GM23338 (cell line): ENCODE measurements around the gene C4BPA. TPM values are rescaled to one million over a fixed set of nuclear protein-coding genes. Genes with fewer than 3 reads are reported as not detected.

Experiments
- ATAC-seq: fragments of 200-7000 bp; cut with Tn5 transposase; 3 replicates; pipeline ENCODE4 v1.9.1; 2020
- DNase-seq: peaks from one replicate; pipeline ENCODE4 v3.0.0-alpha.2; 2015; ENCODE audit warnings: low spot score
- H2AFZ ChIP-seq: fragments of 200-600 bp; sonication (generic); 2 replicates; pipeline ENCODE4 v1.8.0; 2016; ENCODE audit warnings: antibody characterized with exemption, mild to moderate bottlenecking, moderate library complexity
- H3F3A ChIP-seq: fragments of 200-600 bp; sonication (generic); replicated peaks from 2 replicates; pipeline ENCODE4 v1.8.0; 2017; ENCODE audit warnings: antibody characterized with exemption, mixed run types, low read depth
- H3K27ac ChIP-seq: fragments of 200-600 bp; sonication (generic); 2 replicates; pipeline ENCODE4 v1.6.1; 2016; ENCODE audit warnings: low read depth
- H3K27me3 ChIP-seq: fragments of 200-600 bp; sonication (generic); 2 replicates; pipeline ENCODE4 v1.8.0; 2016; ENCODE audit warnings: mild to moderate bottlenecking, mixed run types, moderate library complexity; ENCODE audit not compliant: insufficient read depth
- H3K36me3 ChIP-seq: fragments of 200-600 bp; sonication (generic); 2 replicates; pipeline ENCODE4 v1.8.0; 2016; ENCODE audit warnings: mild to moderate bottlenecking; ENCODE audit not compliant: insufficient read depth
- H3K4me1 ChIP-seq: fragments of 200-600 bp; sonication (generic); 2 replicates; pipeline ENCODE4 v1.8.0; 2016; ENCODE audit warnings: mild to moderate bottlenecking, moderate library complexity; ENCODE audit not compliant: insufficient read depth
- H3K4me2 ChIP-seq: fragments of 200-600 bp; sonication (generic); 2 replicates; pipeline ENCODE4 v1.7.1; 2017; ENCODE audit warnings: mixed run types
- H3K4me3 ChIP-seq: fragments of 200-600 bp; sonication (generic); 2 replicates; pipeline ENCODE4 v1.6.1; 2016; ENCODE audit warnings: mixed run types
- H3K79me2 ChIP-seq: fragments of 200-600 bp; sonication (generic); replicated peaks from 2 replicates; pipeline ENCODE4 v1.8.0; 2017; ENCODE audit warnings: mild to moderate bottlenecking; ENCODE audit not compliant: insufficient read depth
- H3K9me2 ChIP-seq: fragments of 200-600 bp; sonication (generic); 2 replicates; pipeline ENCODE4 v1.8.0; 2017; ENCODE audit not compliant: insufficient read depth
- H4K20me1 ChIP-seq: fragments of 200-600 bp; sonication (generic); replicated peaks from 2 replicates; pipeline ENCODE4 v1.8.0; 2017; ENCODE audit warnings: mild to moderate bottlenecking; ENCODE audit not compliant: insufficient read depth
- H3K27ac Mint-ChIP-seq: 2 replicates; pipeline ENCODE4 v1.8.0; 2020; ENCODE audit warnings: inconsistent platforms, mild to moderate bottlenecking, moderate library complexity, mixed read lengths
- H3K27me3 Mint-ChIP-seq: 3 replicates; pipeline ENCODE4 v1.8.0; 2022; ENCODE audit warnings: low read depth, mild to moderate bottlenecking, moderate library complexity, mixed read lengths, inconsistent platforms; ENCODE audit not compliant: insufficient read depth, poor library complexity
- H3K36me3 Mint-ChIP-seq: 3 replicates; pipeline ENCODE4 v1.8.0; 2021; ENCODE audit warnings: low read depth, mild to moderate bottlenecking, inconsistent platforms, moderate library complexity, mixed read lengths
- H3K4me1 Mint-ChIP-seq: 3 replicates; pipeline ENCODE4 v1.8.0; 2020; ENCODE audit warnings: mild to moderate bottlenecking, inconsistent platforms, mixed read lengths
- H3K4me3 Mint-ChIP-seq: 3 replicates; pipeline ENCODE4 v1.8.0; 2021; ENCODE audit warnings: moderate library complexity, mild to moderate bottlenecking, inconsistent platforms, mixed read lengths
- H3K9me3 Mint-ChIP-seq: 3 replicates; pipeline ENCODE4 v1.8.0; 2020; ENCODE audit warnings: moderate library complexity, mild to moderate bottlenecking, inconsistent platforms, mixed read lengths
- CREB1 ChIP-seq: fragments of 250-450 bp; sonication (Bioruptor Pico); IDR thresholded peaks from 2 replicates; pipeline ENCODE4 v1.5.0; 2020; ENCODE audit warnings: low read depth, mild to moderate bottlenecking, moderate library complexity
- EZH2 ChIP-seq: fragments of 200-600 bp; sonication (generic); IDR thresholded peaks from one replicate; pipeline ENCODE4 v1.8.0; 2017; ENCODE audit warnings: antibody characterized with exemption, mild to moderate bottlenecking, low read depth; ENCODE audit not compliant: unreplicated experiment
- EZH2phosphoT487 ChIP-seq: fragments of 200-600 bp; sonication (generic); IDR thresholded peaks from one replicate; pipeline ENCODE4 v1.8.1; 2018; ENCODE audit warnings: antibody characterized with exemption; ENCODE audit not compliant: unreplicated experiment
- JUNB ChIP-seq: IDR thresholded peaks from one replicate; pipeline ENCODE4 v1.6.1; 2016; ENCODE audit warnings: antibody characterized with exemption; ENCODE audit not compliant: unreplicated experiment
- NANOG ChIP-seq: IDR thresholded peaks from 2 replicates; pipeline ENCODE4 v1.6.1; 2016; ENCODE audit warnings: antibody characterized with exemption, borderline replicate concordance
- POLR2AphosphoS5 ChIP-seq: IDR thresholded peaks from 2 replicates; pipeline ENCODE4 v1.6.1; 2016; ENCODE audit warnings: antibody characterized with exemption, low read depth
- STAT1 ChIP-seq: IDR thresholded peaks from one replicate; pipeline ENCODE4 v1.6.1; 2016; ENCODE audit warnings: antibody characterized with exemption; ENCODE audit not compliant: unreplicated experiment
- ZNF114 ChIP-seq: fragments of 250-450 bp; sonication (Bioruptor Pico); IDR thresholded peaks from 2 replicates; pipeline ENCODE4 v1.5.0; 2020; ENCODE audit warnings: mild to moderate bottlenecking, moderate library complexity
- ZNF331 ChIP-seq: fragments of 250-450 bp; sonication (Bioruptor Pico); IDR thresholded peaks from 2 replicates; pipeline ENCODE4 v1.5.0; 2020; ENCODE audit warnings: low read depth, mild to moderate bottlenecking, moderate library complexity
- long read RNA-seq: library from polyadenylated mRNA; unstranded; transcript quantifications from one replicate; pipeline ENCODE4 v2.0.0, GENCODE V29; 2020; ENCODE audit not compliant: unreplicated experiment
- polyA plus RNA-seq: library from polyadenylated mRNA; unstranded; fragments of >200 nt; fragmentation: Nextera tagmentation; extraction: Ambion mirVana; gene quantifications from 2 replicates; pipeline ENCODE4 v1.2.1, GENCODE V29; 2016
- total RNA-seq: library from RNA; depleted of rRNA; stranded (reverse); fragments of >200 nt; shearing (Covaris generic); gene quantifications from 2 replicates; pipeline ENCODE4 v1.2.3, GENCODE V29; 2014; rRNA removed
- TF ChIP-seq, protein P1 (sequence below), 2 experiments: fragments of 200-600 bp in 1 of 2; sonication (generic) in 1 of 2; conservative IDR thresholded peaks; 2 replicates each; pipeline versions ENCODE4 v1.5.1 to v1.6.1; 2016 to 2017; ENCODE audit warnings: antibody characterized with exemption in 2 of 2, low read depth in 2 of 2, mild to moderate bottlenecking in 2 of 2, moderate library complexity in 1 of 2
- TF ChIP-seq, protein P2 (sequence below): IDR thresholded peaks from 2 replicates; pipeline ENCODE4 v1.6.1; 2016; ENCODE audit warnings: antibody characterized with exemption
- TF ChIP-seq, protein P3 (sequence below): IDR thresholded peaks from one replicate; pipeline ENCODE4 v1.6.1; 2018; ENCODE audit warnings: antibody characterized with exemption; ENCODE audit not compliant: unreplicated experiment
- TF ChIP-seq, protein P4 (sequence below): fragments of 250-450 bp; sonication (Bioruptor Pico); IDR thresholded peaks from 2 replicates; pipeline ENCODE4 v1.5.0; 2020; ENCODE audit warnings: mild to moderate bottlenecking, moderate library complexity

Gene C4BPA
- not detected in 2 replicates for total RNA-seq
- polyA plus RNA-seq, result not detected in 2 replicates
- long read RNA-seq, result 0 reads

DNA sequence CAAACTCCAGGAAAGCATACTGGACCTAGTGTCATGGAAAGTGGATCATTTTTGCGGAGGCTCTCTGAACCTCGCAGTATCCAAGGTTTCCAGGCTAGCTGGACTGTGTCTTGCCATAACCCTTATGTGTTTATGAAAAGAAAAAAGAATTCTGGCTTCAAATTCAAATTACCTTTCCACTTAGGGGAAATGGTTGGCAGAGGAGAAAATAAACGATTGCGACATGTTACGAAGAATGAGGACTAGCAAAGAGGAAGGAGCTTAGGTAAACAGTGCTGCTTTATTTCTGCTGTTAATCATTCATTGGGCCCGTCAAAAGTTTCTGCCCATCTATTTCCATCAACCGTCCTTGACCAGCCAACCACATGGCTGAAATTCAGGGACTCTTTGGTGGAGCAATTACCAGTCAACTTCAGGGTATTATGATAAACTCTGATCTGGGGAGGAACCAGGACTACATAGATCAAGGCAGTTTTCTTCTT lies at the start of gene C4BPA:
Gene C4BPA, plus strand, starts transcription at position 342 of the 482 bp plus-strand sequence. CDS start 8,793 bp downstream, outside the sequence.
- H3K27me3 Mint-ChIP-seq, result peaks cover 2% of the 10 kb centered on the region
- ATAC-seq, result no peak
- Histone ChIP-seq H3K36me3 (no peaks in the 10 kb centered on the region), H3K4me3 (no peak within 1 kb of the TSS), H2AFZ (no peak within 1 kb of the TSS), H3K27ac (no peak within 1 kb of the TSS), H3K79me2 (no peaks in the 10 kb centered on the region), H3K4me2 (no peak within 1 kb of the TSS), H3K9me2 (peaks cover 23% of the 10 kb centered on the region), H3K27me3 (no peaks in the 10 kb centered on the region), H3F3A (no peaks in the 10 kb centered on the region), H3K4me1 (peaks cover 6% of the 10 kb centered on the region), H4K20me1 (no peaks in the 10 kb centered on the region)
- H3K27ac Mint-ChIP-seq, result no peak within 1 kb of the TSS
- peaks cover 12% of the 10 kb centered on the region for H3K9me3 Mint-ChIP-seq
- no peak for DNase-seq
- H3K4me3 Mint-ChIP-seq, result no peak within 1 kb of the TSS
- peaks cover 3% of the 10 kb centered on the region; the same call in 2 of the 3 replicates for H3K36me3 Mint-ChIP-seq
- no peak for TF ChIP-seq STAT1
- no peak for TF ChIP-seq CREB1 (CRISPR knock-in tag)
- no peak for TF ChIP-seq ZNF331 (CRISPR knock-in tag)
- TF ChIP-seq, protein P1, sequence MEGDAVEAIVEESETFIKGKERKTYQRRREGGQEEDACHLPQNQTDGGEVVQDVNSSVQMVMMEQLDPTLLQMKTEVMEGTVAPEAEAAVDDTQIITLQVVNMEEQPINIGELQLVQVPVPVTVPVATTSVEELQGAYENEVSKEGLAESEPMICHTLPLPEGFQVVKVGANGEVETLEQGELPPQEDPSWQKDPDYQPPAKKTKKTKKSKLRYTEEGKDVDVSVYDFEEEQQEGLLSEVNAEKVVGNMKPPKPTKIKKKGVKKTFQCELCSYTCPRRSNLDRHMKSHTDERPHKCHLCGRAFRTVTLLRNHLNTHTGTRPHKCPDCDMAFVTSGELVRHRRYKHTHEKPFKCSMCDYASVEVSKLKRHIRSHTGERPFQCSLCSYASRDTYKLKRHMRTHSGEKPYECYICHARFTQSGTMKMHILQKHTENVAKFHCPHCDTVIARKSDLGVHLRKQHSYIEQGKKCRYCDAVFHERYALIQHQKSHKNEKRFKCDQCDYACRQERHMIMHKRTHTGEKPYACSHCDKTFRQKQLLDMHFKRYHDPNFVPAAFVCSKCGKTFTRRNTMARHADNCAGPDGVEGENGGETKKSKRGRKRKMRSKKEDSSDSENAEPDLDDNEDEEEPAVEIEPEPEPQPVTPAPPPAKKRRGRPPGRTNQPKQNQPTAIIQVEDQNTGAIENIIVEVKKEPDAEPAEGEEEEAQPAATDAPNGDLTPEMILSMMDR (conservative IDR thresholded peaks at IDR 0.05; ENCODE audit: low read depth in 2 of 2), result no peak
- TF ChIP-seq EZH2phosphoT487, result no peak
- TF ChIP-seq POLR2AphosphoS5, result no peak
- TF ChIP-seq, protein P2, sequence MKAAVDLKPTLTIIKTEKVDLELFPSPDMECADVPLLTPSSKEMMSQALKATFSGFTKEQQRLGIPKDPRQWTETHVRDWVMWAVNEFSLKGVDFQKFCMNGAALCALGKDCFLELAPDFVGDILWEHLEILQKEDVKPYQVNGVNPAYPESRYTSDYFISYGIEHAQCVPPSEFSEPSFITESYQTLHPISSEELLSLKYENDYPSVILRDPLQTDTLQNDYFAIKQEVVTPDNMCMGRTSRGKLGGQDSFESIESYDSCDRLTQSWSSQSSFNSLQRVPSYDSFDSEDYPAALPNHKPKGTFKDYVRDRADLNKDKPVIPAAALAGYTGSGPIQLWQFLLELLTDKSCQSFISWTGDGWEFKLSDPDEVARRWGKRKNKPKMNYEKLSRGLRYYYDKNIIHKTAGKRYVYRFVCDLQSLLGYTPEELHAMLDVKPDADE, result no peak
- no peak for TF ChIP-seq EZH2
- no peak for TF ChIP-seq NANOG
- TF ChIP-seq, protein P3, sequence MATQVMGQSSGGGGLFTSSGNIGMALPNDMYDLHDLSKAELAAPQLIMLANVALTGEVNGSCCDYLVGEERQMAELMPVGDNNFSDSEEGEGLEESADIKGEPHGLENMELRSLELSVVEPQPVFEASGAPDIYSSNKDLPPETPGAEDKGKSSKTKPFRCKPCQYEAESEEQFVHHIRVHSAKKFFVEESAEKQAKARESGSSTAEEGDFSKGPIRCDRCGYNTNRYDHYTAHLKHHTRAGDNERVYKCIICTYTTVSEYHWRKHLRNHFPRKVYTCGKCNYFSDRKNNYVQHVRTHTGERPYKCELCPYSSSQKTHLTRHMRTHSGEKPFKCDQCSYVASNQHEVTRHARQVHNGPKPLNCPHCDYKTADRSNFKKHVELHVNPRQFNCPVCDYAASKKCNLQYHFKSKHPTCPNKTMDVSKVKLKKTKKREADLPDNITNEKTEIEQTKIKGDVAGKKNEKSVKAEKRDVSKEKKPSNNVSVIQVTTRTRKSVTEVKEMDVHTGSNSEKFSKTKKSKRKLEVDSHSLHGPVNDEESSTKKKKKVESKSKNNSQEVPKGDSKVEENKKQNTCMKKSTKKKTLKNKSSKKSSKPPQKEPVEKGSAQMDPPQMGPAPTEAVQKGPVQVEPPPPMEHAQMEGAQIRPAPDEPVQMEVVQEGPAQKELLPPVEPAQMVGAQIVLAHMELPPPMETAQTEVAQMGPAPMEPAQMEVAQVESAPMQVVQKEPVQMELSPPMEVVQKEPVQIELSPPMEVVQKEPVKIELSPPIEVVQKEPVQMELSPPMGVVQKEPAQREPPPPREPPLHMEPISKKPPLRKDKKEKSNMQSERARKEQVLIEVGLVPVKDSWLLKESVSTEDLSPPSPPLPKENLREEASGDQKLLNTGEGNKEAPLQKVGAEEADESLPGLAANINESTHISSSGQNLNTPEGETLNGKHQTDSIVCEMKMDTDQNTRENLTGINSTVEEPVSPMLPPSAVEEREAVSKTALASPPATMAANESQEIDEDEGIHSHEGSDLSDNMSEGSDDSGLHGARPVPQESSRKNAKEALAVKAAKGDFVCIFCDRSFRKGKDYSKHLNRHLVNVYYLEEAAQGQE, result no peak
- TF ChIP-seq, protein P4, sequence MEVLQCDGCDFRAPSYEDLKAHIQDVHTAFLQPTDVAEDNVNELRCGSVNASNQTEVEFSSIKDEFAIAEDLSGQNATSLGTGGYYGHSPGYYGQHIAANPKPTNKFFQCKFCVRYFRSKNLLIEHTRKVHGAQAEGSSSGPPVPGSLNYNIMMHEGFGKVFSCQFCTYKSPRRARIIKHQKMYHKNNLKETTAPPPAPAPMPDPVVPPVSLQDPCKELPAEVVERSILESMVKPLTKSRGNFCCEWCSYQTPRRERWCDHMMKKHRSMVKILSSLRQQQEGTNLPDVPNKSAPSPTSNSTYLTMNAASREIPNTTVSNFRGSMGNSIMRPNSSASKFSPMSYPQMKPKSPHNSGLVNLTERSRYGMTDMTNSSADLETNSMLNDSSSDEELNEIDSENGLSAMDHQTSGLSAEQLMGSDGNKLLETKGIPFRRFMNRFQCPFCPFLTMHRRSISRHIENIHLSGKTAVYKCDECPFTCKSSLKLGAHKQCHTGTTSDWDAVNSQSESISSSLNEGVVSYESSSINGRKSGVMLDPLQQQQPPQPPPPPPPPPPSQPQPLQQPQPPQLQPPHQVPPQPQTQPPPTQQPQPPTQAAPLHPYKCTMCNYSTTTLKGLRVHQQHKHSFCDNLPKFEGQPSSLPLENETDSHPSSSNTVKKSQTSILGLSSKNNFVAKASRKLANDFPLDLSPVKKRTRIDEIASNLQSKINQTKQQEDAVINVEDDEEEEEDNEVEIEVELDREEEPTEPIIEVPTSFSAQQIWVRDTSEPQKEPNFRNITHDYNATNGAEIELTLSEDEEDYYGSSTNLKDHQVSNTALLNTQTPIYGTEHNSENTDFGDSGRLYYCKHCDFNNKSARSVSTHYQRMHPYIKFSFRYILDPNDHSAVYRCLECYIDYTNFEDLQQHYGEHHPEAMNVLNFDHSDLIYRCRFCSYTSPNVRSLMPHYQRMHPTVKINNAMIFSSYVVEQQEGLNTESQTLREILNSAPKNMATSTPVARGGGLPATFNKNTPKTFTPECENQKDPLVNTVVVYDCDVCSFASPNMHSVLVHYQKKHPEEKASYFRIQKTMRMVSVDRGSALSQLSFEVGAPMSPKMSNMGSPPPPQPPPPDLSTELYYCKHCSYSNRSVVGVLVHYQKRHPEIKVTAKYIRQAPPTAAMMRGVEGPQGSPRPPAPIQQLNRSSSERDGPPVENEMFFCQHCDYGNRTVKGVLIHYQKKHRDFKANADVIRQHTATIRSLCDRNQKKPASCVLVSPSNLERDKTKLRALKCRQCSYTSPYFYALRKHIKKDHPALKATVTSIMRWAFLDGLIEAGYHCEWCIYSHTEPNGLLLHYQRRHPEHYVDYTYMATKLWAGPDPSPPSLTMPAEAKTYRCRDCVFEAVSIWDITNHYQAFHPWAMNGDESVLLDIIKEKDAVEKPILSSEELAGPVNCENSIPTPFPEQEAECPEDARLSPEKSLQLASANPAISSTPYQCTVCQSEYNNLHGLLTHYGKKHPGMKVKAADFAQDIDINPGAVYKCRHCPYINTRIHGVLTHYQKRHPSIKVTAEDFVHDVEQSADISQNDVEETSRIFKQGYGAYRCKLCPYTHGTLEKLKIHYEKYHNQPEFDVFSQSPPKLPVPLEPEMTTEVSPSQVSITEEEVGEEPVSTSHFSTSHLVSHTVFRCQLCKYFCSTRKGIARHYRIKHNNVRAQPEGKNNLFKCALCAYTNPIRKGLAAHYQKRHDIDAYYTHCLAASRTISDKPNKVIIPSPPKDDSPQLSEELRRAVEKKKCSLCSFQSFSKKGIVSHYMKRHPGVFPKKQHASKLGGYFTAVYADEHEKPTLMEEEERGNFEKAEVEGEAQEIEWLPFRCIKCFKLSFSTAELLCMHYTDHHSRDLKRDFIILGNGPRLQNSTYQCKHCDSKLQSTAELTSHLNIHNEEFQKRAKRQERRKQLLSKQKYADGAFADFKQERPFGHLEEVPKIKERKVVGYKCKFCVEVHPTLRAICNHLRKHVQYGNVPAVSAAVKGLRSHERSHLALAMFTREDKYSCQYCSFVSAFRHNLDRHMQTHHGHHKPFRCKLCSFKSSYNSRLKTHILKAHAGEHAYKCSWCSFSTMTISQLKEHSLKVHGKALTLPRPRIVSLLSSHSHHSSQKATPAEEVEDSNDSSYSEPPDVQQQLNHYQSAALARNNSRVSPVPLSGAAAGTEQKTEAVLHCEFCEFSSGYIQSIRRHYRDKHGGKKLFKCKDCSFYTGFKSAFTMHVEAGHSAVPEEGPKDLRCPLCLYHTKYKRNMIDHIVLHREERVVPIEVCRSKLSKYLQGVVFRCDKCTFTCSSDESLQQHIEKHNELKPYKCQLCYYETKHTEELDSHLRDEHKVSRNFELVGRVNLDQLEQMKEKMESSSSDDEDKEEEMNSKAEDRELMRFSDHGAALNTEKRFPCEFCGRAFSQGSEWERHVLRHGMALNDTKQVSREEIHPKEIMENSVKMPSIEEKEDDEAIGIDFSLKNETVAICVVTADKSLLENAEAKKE, result no peak
- TF ChIP-seq JUNB, result no peak
- TF ChIP-seq ZNF114 (CRISPR knock-in tag), result no peak
- H3K4me1 Mint-ChIP-seq, result peaks cover 10% of the 10 kb centered on the region
